ENCODE measurements around the gene UBE2QL1.

Gene UBE2QL1

DNA sequence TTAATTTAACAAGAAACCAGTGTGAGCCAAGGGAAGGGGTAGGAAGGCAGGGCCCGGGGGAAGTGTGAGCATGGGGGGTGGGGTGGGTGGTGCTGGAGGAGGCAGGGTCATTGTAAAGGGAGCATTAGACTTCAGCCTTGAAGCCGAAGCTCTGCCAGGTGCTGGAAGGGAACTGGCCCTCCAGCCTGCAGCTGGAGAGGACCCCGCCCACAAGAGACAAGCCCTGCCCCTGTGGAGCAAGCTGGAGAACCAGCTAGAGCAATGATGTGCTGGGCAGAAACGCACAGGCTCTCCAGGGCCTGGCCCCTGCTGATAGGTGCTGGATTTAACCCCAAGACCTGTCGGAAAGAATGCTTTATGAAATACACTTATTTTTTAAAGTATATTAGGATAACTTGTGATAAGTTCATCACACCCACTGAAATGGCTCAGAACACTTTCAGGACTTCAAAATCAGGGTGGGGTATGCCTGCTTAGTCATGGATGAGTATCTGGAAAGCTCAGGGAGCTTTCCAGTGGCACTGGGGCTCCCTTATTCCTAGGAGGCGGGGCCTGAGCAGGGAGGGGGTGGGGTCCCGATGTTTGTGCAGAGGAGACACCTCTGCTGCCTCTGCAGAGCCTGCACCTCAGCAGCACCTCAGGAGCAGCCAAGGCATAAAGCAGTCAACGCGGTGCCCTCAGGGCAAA lies 27.1 kb downstream of the UBE2QL1 start:
- Histone ChIP-seq H2AFZ (ENCODE audit: low read length) (no peak overlapping the region), H3K4me2 (ENCODE audit: low read length) (no peak overlapping the region), H3K4me3 (ENCODE audit: low read depth, low read length, poor library complexity, severe bottlenecking) (no peak overlapping the region), H4K20me1 (ENCODE audit: insufficient read depth, low read length) (no peaks in the 10 kb centered on the region), H3K27ac (ENCODE audit: low read depth, low read length, poor library complexity, severe bottlenecking) (no peak overlapping the region), H3K9me2 (ENCODE audit: low read depth, low read length) (no peaks in the 10 kb centered on the region), H3K36me3 (ENCODE audit: insufficient read depth, low read length) (no peaks in the 10 kb centered on the region), H3F3A (ENCODE audit: insufficient read depth, low read length) (no peaks in the 10 kb centered on the region), H3K79me2 (ENCODE audit: insufficient read depth, low read length) (no peaks in the 10 kb centered on the region), H3K4me1 (ENCODE audit: insufficient read depth, low read length, severe bottlenecking) (no peaks in the 10 kb centered on the region), H3K9me3 (ENCODE audit: low read length) (no peaks in the 10 kb centered on the region), H3K9ac (ENCODE audit: low read length) (no peak overlapping the region), H3K27me3 (ENCODE audit: insufficient read depth, low read length) (no peaks in the 10 kb centered on the region; the same call in 1 of the 2 replicates)
- TF ChIP-seq EZH2 (IDR thresholded peaks at IDR 0.05; ENCODE audit: borderline replicate concordance, low read length) = no peak
- TF ChIP-seq, protein P1, sequence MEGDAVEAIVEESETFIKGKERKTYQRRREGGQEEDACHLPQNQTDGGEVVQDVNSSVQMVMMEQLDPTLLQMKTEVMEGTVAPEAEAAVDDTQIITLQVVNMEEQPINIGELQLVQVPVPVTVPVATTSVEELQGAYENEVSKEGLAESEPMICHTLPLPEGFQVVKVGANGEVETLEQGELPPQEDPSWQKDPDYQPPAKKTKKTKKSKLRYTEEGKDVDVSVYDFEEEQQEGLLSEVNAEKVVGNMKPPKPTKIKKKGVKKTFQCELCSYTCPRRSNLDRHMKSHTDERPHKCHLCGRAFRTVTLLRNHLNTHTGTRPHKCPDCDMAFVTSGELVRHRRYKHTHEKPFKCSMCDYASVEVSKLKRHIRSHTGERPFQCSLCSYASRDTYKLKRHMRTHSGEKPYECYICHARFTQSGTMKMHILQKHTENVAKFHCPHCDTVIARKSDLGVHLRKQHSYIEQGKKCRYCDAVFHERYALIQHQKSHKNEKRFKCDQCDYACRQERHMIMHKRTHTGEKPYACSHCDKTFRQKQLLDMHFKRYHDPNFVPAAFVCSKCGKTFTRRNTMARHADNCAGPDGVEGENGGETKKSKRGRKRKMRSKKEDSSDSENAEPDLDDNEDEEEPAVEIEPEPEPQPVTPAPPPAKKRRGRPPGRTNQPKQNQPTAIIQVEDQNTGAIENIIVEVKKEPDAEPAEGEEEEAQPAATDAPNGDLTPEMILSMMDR (IDR thresholded peaks at IDR 0.05; ENCODE audit: low read length) = no peak

DNA sequence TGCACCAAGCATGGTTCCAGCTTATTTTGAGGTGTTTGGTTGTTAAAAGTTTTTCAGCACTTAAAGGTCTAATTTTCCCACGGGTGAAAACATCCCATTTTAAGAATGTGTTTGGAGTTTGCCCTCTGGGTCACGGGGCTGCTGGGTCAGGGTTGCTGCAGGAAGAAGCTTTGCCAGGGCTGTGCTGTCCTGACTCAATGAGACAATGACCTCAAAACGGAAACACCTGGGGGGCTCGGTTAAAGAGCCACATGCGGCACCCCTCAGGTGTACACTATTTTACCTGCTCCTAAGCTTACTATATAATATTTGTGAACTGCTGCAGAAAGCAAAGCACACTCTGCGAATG lies 27.6 kb downstream of the UBE2QL1 start:
- Histone ChIP-seq H3K9me3 (ENCODE audit: low read length) (no peaks in the 10 kb centered on the region), H2AFZ (ENCODE audit: low read length) (no peak overlapping the region), H3K27ac (ENCODE audit: low read depth, low read length, poor library complexity, severe bottlenecking) (no peak overlapping the region), H3K9ac (ENCODE audit: low read length) (no peak overlapping the region), H3F3A (ENCODE audit: insufficient read depth, low read length) (no peaks in the 10 kb centered on the region), H3K79me2 (ENCODE audit: insufficient read depth, low read length) (no peaks in the 10 kb centered on the region), H3K4me2 (ENCODE audit: low read length) (no peak overlapping the region), H3K4me1 (ENCODE audit: insufficient read depth, low read length, severe bottlenecking) (no peaks in the 10 kb centered on the region), H3K9me2 (ENCODE audit: low read depth, low read length) (no peaks in the 10 kb centered on the region), H3K27me3 (ENCODE audit: insufficient read depth, low read length) (no peaks in the 10 kb centered on the region; the same call in 1 of the 2 replicates), H3K36me3 (ENCODE audit: insufficient read depth, low read length) (no peaks in the 10 kb centered on the region), H3K4me3 (ENCODE audit: low read depth, low read length, poor library complexity, severe bottlenecking) (no peak overlapping the region), H4K20me1 (ENCODE audit: insufficient read depth, low read length) (no peaks in the 10 kb centered on the region)
- TF ChIP-seq, protein P1 (IDR thresholded peaks at IDR 0.05; ENCODE audit: low read length) = no peak
- TF ChIP-seq EZH2 (IDR thresholded peaks at IDR 0.05; ENCODE audit: borderline replicate concordance, low read length) = no peak

DNA sequence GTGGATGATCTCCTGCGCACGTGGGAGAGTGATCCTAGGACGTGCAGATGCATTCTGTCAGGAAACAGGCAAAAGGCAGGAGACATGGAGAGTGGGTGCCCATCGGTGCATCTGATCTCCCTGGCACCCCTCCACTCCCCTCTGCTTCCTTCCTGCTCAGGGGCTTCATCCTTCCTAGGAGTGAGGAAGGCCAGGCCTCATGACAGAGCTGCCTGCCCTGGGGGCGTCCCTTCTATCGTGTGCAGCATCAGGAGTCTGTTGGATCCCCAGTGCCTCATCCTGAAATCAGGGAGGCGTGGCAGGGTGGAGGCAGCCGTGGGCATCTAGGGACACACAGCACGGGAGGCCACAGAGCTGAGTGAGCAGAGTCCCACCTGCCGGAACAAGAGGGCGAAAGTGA lies 30.1 kb downstream of the UBE2QL1 start:
- Histone ChIP-seq H3K4me3 (ENCODE audit: low read depth, low read length, poor library complexity, severe bottlenecking) (no peak overlapping the region), H3K79me2 (ENCODE audit: insufficient read depth, low read length) (no peaks in the 10 kb centered on the region), H3K9ac (ENCODE audit: low read length) (no peak overlapping the region), H3K27ac (ENCODE audit: low read depth, low read length, poor library complexity, severe bottlenecking) (no peak overlapping the region), H3F3A (ENCODE audit: insufficient read depth, low read length) (no peaks in the 10 kb centered on the region), H3K4me1 (ENCODE audit: insufficient read depth, low read length, severe bottlenecking) (no peaks in the 10 kb centered on the region), H3K27me3 (ENCODE audit: insufficient read depth, low read length) (no peaks in the 10 kb centered on the region; the same call in 1 of the 2 replicates), H3K9me2 (ENCODE audit: low read depth, low read length) (no peaks in the 10 kb centered on the region), H3K36me3 (ENCODE audit: insufficient read depth, low read length) (no peaks in the 10 kb centered on the region), H4K20me1 (ENCODE audit: insufficient read depth, low read length) (no peaks in the 10 kb centered on the region), H3K4me2 (ENCODE audit: low read length) (no peak overlapping the region), H2AFZ (ENCODE audit: low read length) (no peak overlapping the region), H3K9me3 (ENCODE audit: low read length) (no peaks in the 10 kb centered on the region)
- no peak for TF ChIP-seq EZH2 (IDR thresholded peaks at IDR 0.05; ENCODE audit: borderline replicate concordance, low read length)
- TF ChIP-seq, protein P1 (IDR thresholded peaks at IDR 0.05; ENCODE audit: low read length) = no peak

All from OCI-LY1 (cell line).